Endothelial cell of umbilical vein (primary cell): ENCODE results near the gene CAMK2N1. TPM values are rescaled to one million over a fixed set of nuclear protein-coding genes. Genes with fewer than 3 reads are reported as not detected.

Source experiments
- BruUV-seq: library from RNA; stranded (reverse); fragments of 400-500 nt; replicated peaks from 2 replicates; lab custom pipeline; 2021; lab: Mats Ljungman, UMichigan
- CTCF ChIA-PET: fragments of 300-600, 350-600 bp; sonication (Branson Sonifier 250); formaldehyde crosslinking; loops from one replicate; lab custom pipeline; 2021; ENCODE audit warnings: antibody characterized with exemption, inconsistent platforms; lab: Charles Lee
- POLR2A ChIA-PET: fragments of 300-600, 350-600 bp; sonication (Branson Sonifier 250); formaldehyde crosslinking; loops from one replicate; lab custom pipeline; 2021; ENCODE audit warnings: antibody characterized with exemption, inconsistent platforms; lab: Charles Lee
- DNase-seq: peaks from one replicate; pipeline ENCODE4 v3.0.0-alpha.2; 2011; ENCODE audit warnings: low read depth, low spot score
- FAIRE-seq: peaks from 2 replicates; lab custom pipeline; 2011; peaks lifted over from hg19 to GRCh38; lab: Jason Lieb, UNC
- H2AFZ ChIP-seq: 2 replicates; pipeline ENCODE4 v1.6.0; 2012; ENCODE audit warnings: low read depth, low read length, control low read depth, inconsistent platforms
- H3K27ac ChIP-seq: 2 replicates; pipeline ENCODE4 v1.5.1; 2011; ENCODE audit warnings: low read depth, mild to moderate bottlenecking, control low read depth, low read length, moderate library complexity; ENCODE audit not compliant: insufficient read depth
- H3K27me3 ChIP-seq, 2 experiments: 2 replicates each; pipeline versions ENCODE4 v1.6.0 to v1.6.1; 2011; ENCODE audit warnings: low read length in 2 of 2, mixed read lengths in 1 of 2; ENCODE audit not compliant: control insufficient read depth in 2 of 2, insufficient read depth in 2 of 2
- H3K36me3 ChIP-seq, 2 experiments: 2 replicates in 1 of 2; 3 replicates in 1 of 2; pipeline ENCODE4 v1.5.1; 2011; ENCODE audit warnings: low read length in 2 of 2, mild to moderate bottlenecking in 1 of 2, moderate library complexity in 1 of 2; ENCODE audit not compliant: control insufficient read depth in 2 of 2, insufficient read depth in 2 of 2; ENCODE audit errors: extremely low read depth in 1 of 2
- H3K4me1 ChIP-seq: 3 replicates; pipeline ENCODE4 v1.5.1; 2011; ENCODE audit warnings: mild to moderate bottlenecking, low read length; ENCODE audit not compliant: control insufficient read depth, insufficient read depth; ENCODE audit errors: extremely low read depth
- H3K4me2 ChIP-seq: 2 replicates; pipeline ENCODE4 v1.6.1; 2011; ENCODE audit warnings: low read length, control low read depth, mixed read lengths; ENCODE audit not compliant: insufficient read depth
- H3K4me3 ChIP-seq, 3 experiments: fragments of 200-600 bp in 1 of 3; sonication (generic), shearing (Covaris generic) in 1 of 3; replicated peaks in 1 of 3; 2 replicates each; pipeline ENCODE4 v1.5.1; 2011 to 2016; ENCODE audit warnings: control low read depth in 3 of 3, low read length in 3 of 3, mild to moderate bottlenecking in 2 of 3, inconsistent platforms in 1 of 3, low read depth in 1 of 3, moderate library complexity in 1 of 3; ENCODE audit not compliant: insufficient read depth in 1 of 3
- H3K79me2 ChIP-seq: 2 replicates; pipeline ENCODE4 v1.6.0; 2012; ENCODE audit warnings: low read length, inconsistent platforms; ENCODE audit not compliant: control insufficient read depth, insufficient read depth
- H3K9ac ChIP-seq: replicated peaks from 2 replicates; pipeline ENCODE3; 2011; ENCODE audit warnings: low read length, control low read depth; ENCODE audit not compliant: insufficient read depth; ENCODE audit errors: extremely low read depth
- H3K9me1 ChIP-seq: replicated peaks from 3 replicates; pipeline ENCODE4 v1.6.0; 2011; ENCODE audit warnings: mild to moderate bottlenecking, low read length; ENCODE audit not compliant: control insufficient read depth, insufficient read depth; ENCODE audit errors: extremely low read depth
- H3K9me3 ChIP-seq: replicated peaks from 2 replicates; pipeline ENCODE4 v1.5.1; 2012; ENCODE audit warnings: low read length, inconsistent platforms; ENCODE audit not compliant: control insufficient read depth, insufficient read depth
- H4K20me1 ChIP-seq: replicated peaks from 2 replicates; pipeline ENCODE3; 2011; ENCODE audit warnings: mild to moderate bottlenecking, low read length; ENCODE audit not compliant: control insufficient read depth, insufficient read depth; ENCODE audit errors: extremely low read depth
- EZH2 ChIP-seq: IDR thresholded peaks from 2 replicates; pipeline ENCODE4 v1.6.1; 2012; ENCODE audit warnings: borderline replicate concordance, low read depth, mild to moderate bottlenecking, moderate library complexity, low read length, inconsistent platforms; ENCODE audit not compliant: severe bottlenecking
- FOS ChIP-seq: IDR thresholded peaks from 2 replicates; pipeline ENCODE4 v1.6.1; 2011; ENCODE audit warnings: mild to moderate bottlenecking, low read length, moderate library complexity, borderline replicate concordance; ENCODE audit not compliant: insufficient read depth
- GATA2 ChIP-seq: IDR thresholded peaks from 2 replicates; pipeline ENCODE4 v1.7.0; 2011; ENCODE audit warnings: low read depth, mild to moderate bottlenecking, moderate library complexity, mixed read lengths, low read length; ENCODE audit not compliant: insufficient read length, insufficient read depth
- JUN ChIP-seq: IDR thresholded peaks from 2 replicates; pipeline ENCODE4 v1.6.1; 2011; ENCODE audit warnings: borderline replicate concordance, low read depth; ENCODE audit not compliant: insufficient read length, insufficient read depth
- MYC ChIP-seq: IDR thresholded peaks from one replicate; pipeline ENCODE4 v1.6.1; 2011; ENCODE audit warnings: mild to moderate bottlenecking, low read depth, low read length
- POLR2A ChIP-seq: IDR thresholded peaks from 2 replicates; pipeline ENCODE4 v1.6.1; 2012; ENCODE audit warnings: low read depth, mild to moderate bottlenecking, control low read depth, low read length
- POLR2AphosphoS5 ChIP-seq: IDR thresholded peaks from 2 replicates; pipeline ENCODE4 v1.6.1; 2012; ENCODE audit warnings: low read depth, mild to moderate bottlenecking, control low read depth, low read length, moderate library complexity; ENCODE audit not compliant: insufficient read depth
- dilution Hi-C: fragments of 300-500 bp; cut with MboI; formaldehyde crosslinking; loops from one replicate; pipeline ENCODE4 v1.15.0; 2019; ENCODE audit warnings: low sequenced_read_pairs; ENCODE audit not compliant: extremely low pct_ligation_motif_present
- intact Hi-C: fragments of 100-400 bp; cut with micrococcal nuclease; formaldehyde crosslinking; loops from one replicate; pipeline ENCODE4 v1.10.0; 2022
- polyA plus RNA-seq, 4 experiments: library from polyadenylated mRNA; depleted of rRNA in 3 of 4; stranded (reverse) in 3 of 4; unstranded in 1 of 4; fragments of >200 nt; gene quantifications; 2 replicates each; pipeline versions ENCODE4 v1.2.1 to v1.2.3, GENCODE V29; 2011 to 2012; ENCODE audit warnings: missing spikeins in 1 of 4
- total RNA-seq: library from RNA; stranded (reverse); gene quantifications from 2 replicates; pipeline ENCODE4 v1.2.3, GENCODE V29; 2021
- TF ChIP-seq, protein P1 (sequence below): IDR thresholded peaks from 2 replicates; pipeline ENCODE4 v1.6.1; 2011; ENCODE audit not compliant: insufficient read depth, insufficient read length
- TF ChIP-seq, protein P2 (sequence below), 2 donors: IDR thresholded peaks; 1 replicate in 1 of 2; 2 replicates in 1 of 2; pipeline ENCODE4 v1.5.1; 2011; ENCODE audit warnings: low read length in 2 of 2, mild to moderate bottlenecking in 2 of 2, moderate library complexity in 2 of 2, control low read depth in 1 of 2, inconsistent platforms in 1 of 2, low read depth in 1 of 2; ENCODE audit not compliant: insufficient read depth in 1 of 2; ENCODE audit errors: extremely low read depth in 1 of 2

Gene CAMK2N1
- total and polyA plus RNA-seq, 2 donors (not counting 3 experiments of a cell fraction or from before 2014, with no cell fraction given): 3.3 to 18.3 TPM

DNA sequence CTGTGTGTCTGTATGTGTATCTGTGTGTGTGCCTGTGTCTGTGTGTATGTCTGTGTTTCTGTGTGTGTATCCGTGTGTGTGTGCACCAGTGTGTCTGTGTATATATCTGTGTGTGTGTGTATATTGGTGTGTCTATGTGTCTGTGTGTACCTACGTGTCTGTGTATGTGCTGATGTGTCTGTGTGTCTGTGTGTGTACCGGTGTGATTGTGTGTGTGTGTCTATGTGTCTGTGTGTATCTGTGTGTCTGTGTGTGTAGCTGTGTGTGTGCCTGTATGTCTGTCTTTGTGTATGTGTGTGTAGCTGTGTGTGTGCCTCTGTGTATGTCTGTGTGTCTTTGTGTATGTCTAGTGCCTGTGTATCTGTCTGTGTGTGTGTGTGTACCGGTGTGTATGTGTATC, 32.0 kb downstream of the CAMK2N1 start:
- Histone ChIP-seq H3K79me2 (no peaks in the 10 kb centered on the region), H3K9me1 (no peaks in the 10 kb centered on the region), H3K4me3 (no peak overlapping the region), H3K4me1 (no peaks in the 10 kb centered on the region), H3K9ac (no peak overlapping the region), H4K20me1 (no peaks in the 10 kb centered on the region), H3K4me2 (no peak overlapping the region), H2AFZ (no peak overlapping the region), H3K9me3 (no peaks in the 10 kb centered on the region), H3K36me3 (no peaks in the 10 kb centered on the region), H3K27me3 (no peaks in the 10 kb centered on the region), H3K27ac (no peak overlapping the region)
- CTCF ChIA-PET: no interaction called here
- intact Hi-C loops (no loop called here), dilution Hi-C loops (no loop called here)
- DNase-seq (no peak), FAIRE-seq (no peak)
- no TSS peak for BruUV-seq
- POLR2A ChIA-PET: no interaction called here
- TF ChIP-seq, protein P1, sequence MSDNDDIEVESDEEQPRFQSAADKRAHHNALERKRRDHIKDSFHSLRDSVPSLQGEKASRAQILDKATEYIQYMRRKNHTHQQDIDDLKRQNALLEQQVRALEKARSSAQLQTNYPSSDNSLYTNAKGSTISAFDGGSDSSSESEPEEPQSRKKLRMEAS: no peak
- TF ChIP-seq MYC (no peak), EZH2 (no peak), POLR2A (no peak), FOS (no peak), JUN (no peak), POLR2AphosphoS5 (no peak), GATA2 (no peak)
- TF ChIP-seq, protein P2, sequence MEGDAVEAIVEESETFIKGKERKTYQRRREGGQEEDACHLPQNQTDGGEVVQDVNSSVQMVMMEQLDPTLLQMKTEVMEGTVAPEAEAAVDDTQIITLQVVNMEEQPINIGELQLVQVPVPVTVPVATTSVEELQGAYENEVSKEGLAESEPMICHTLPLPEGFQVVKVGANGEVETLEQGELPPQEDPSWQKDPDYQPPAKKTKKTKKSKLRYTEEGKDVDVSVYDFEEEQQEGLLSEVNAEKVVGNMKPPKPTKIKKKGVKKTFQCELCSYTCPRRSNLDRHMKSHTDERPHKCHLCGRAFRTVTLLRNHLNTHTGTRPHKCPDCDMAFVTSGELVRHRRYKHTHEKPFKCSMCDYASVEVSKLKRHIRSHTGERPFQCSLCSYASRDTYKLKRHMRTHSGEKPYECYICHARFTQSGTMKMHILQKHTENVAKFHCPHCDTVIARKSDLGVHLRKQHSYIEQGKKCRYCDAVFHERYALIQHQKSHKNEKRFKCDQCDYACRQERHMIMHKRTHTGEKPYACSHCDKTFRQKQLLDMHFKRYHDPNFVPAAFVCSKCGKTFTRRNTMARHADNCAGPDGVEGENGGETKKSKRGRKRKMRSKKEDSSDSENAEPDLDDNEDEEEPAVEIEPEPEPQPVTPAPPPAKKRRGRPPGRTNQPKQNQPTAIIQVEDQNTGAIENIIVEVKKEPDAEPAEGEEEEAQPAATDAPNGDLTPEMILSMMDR (IDR thresholded peaks at IDR 0.05; ENCODE audit: extremely low read depth in 1 of 2, insufficient read depth in 1 of 2, low read depth in 1 of 2, low read length in 2 of 2): no peak
